NB4 (cell line): Measurements from ENCODE around the gene TGM6.

Experiments
- CTCF ChIP-seq: IDR thresholded peaks from one replicate; pipeline ENCODE4 v1.5.1; 2012; ENCODE audit warnings: low read depth, low read length
- MAX ChIP-seq: IDR thresholded peaks from 2 replicates; pipeline ENCODE4 v1.6.1; 2011; ENCODE audit warnings: low read depth, low read length
- POLR2A ChIP-seq: IDR thresholded peaks from 2 replicates; pipeline ENCODE4 v1.6.1; 2011; ENCODE audit warnings: mild to moderate bottlenecking; ENCODE audit not compliant: insufficient read length; ENCODE audit errors: extremely low read depth

GRCh38 chr20:2475850-2476741 lies 95.4 kb downstream of the TGM6 start:
- no peak for TF ChIP-seq CTCF
- TF ChIP-seq POLR2A = no peak
- no peak for TF ChIP-seq MAX
